ENCODE measurements around the gene GOLGA1.

The GOLGA1 gene

GRCh38 chr9:124873664-124874063 lies 67.2 kb downstream of the GOLGA1 start:
- no peak overlapping the region for H3K9ac ChIP-seq (ENCODE audit: low read depth in 1 of 2, low read length in 2 of 2)
- peaks cover 14 to 20% of the 10 kb centered on the region in 2 donors for H3K4me1 ChIP-seq (ENCODE audit: control insufficient read depth in 2 of 2, insufficient read depth in 2 of 2, low read length in 2 of 2)
- H3K4me3 ChIP-seq (ENCODE audit: low read length in 2 of 2), result no peak overlapping the region
- no peak overlapping the region for H3K27ac ChIP-seq (ENCODE audit: low read depth in 2 of 2, low read length in 2 of 2)
- no peaks in the 10 kb centered on the region for H3K9me3 ChIP-seq (ENCODE audit: control insufficient read depth in 2 of 2, low read length in 2 of 2)
- H3K27me3 ChIP-seq (ENCODE audit: control insufficient read depth in 2 of 2, insufficient read depth in 2 of 2, low read length in 2 of 2), result no peaks in the 10 kb centered on the region
- H3K36me3 ChIP-seq (ENCODE audit: control insufficient read depth in 2 of 2, insufficient read depth in 2 of 2, low read length in 2 of 2), result peaks cover 43 to 52% of the 10 kb centered on the region in 2 donors

- H3K27ac ChIP-seq (ENCODE audit: low read depth in 2 of 2, low read length in 2 of 2), result peak overlapping the region in 1 of 2 donors; percentile 95
- no peaks in the 10 kb centered on the region for H3K27me3 ChIP-seq (ENCODE audit: control insufficient read depth in 2 of 2, insufficient read depth in 2 of 2, low read length in 2 of 2)
- H3K36me3 ChIP-seq (ENCODE audit: control insufficient read depth in 2 of 2, insufficient read depth in 2 of 2, low read length in 2 of 2), result peaks cover 25 to 28% of the 10 kb centered on the region in 2 donors
- H3K9ac ChIP-seq (ENCODE audit: low read depth in 1 of 2, low read length in 2 of 2), result peak overlapping the region in 1 of 2 donors; percentile 84
- H3K9me3 ChIP-seq (ENCODE audit: control insufficient read depth in 2 of 2, low read length in 2 of 2), result no peaks in the 10 kb centered on the region
- peaks cover 22 to 27% of the 10 kb centered on the region in 2 donors for H3K4me1 ChIP-seq (ENCODE audit: control insufficient read depth in 2 of 2, insufficient read depth in 2 of 2, low read length in 2 of 2)
- H3K4me3 ChIP-seq (ENCODE audit: low read length in 2 of 2), result peak overlapping the region; percentile 19 to 94
Measured at GRCh38 chr9:124871156-124871561, 69.7 kb downstream of the GOLGA1 start.

- H3K36me3 ChIP-seq (ENCODE audit: control insufficient read depth in 2 of 2, insufficient read depth in 2 of 2, low read length in 2 of 2), result peaks cover 22 to 26% of the 10 kb centered on the region in 2 donors
- peak overlapping the region; percentile 84 to 96 for H3K9ac ChIP-seq (ENCODE audit: low read depth in 1 of 2, low read length in 2 of 2)
- peak overlapping the region; percentile 88 to 94 for H3K4me3 ChIP-seq (ENCODE audit: low read length in 2 of 2)
- peaks cover 22 to 27% of the 10 kb centered on the region in 2 donors for H3K4me1 ChIP-seq (ENCODE audit: control insufficient read depth in 2 of 2, insufficient read depth in 2 of 2, low read length in 2 of 2)
- H3K9me3 ChIP-seq (ENCODE audit: control insufficient read depth in 2 of 2, low read length in 2 of 2), result no peaks in the 10 kb centered on the region
- no peaks in the 10 kb centered on the region for H3K27me3 ChIP-seq (ENCODE audit: control insufficient read depth in 2 of 2, insufficient read depth in 2 of 2, low read length in 2 of 2)
- H3K27ac ChIP-seq (ENCODE audit: low read depth in 2 of 2, low read length in 2 of 2), result peak overlapping the region; percentile 34 to 95
Measured at GRCh38 chr9:124870723-124871122, 70.2 kb downstream of the GOLGA1 start.

GRCh38 chr9:124869986-124870560 lies 70.8 kb downstream of the GOLGA1 start:
- no peaks in the 10 kb centered on the region for H3K9me3 ChIP-seq (ENCODE audit: control insufficient read depth in 2 of 2, low read length in 2 of 2)
- H3K36me3 ChIP-seq (ENCODE audit: control insufficient read depth in 2 of 2, insufficient read depth in 2 of 2, low read length in 2 of 2), result peaks cover 16 to 19% of the 10 kb centered on the region in 2 donors
- peak overlapping the region; percentile 88 to 94 for H3K4me3 ChIP-seq (ENCODE audit: low read length in 2 of 2)
- no peaks in the 10 kb centered on the region for H3K27me3 ChIP-seq (ENCODE audit: control insufficient read depth in 2 of 2, insufficient read depth in 2 of 2, low read length in 2 of 2)
- peaks cover 22 to 27% of the 10 kb centered on the region in 2 donors for H3K4me1 ChIP-seq (ENCODE audit: control insufficient read depth in 2 of 2, insufficient read depth in 2 of 2, low read length in 2 of 2)
- H3K27ac ChIP-seq (ENCODE audit: low read depth in 2 of 2, low read length in 2 of 2), result peak overlapping the region; percentile 94 to 95
- peak overlapping the region; percentile 84 to 96 for H3K9ac ChIP-seq (ENCODE audit: low read depth in 1 of 2, low read length in 2 of 2)

- H3K27me3 ChIP-seq (ENCODE audit: control insufficient read depth in 2 of 2, insufficient read depth in 2 of 2, low read length in 2 of 2), result no peaks in the 10 kb centered on the region
- peaks cover 22 to 27% of the 10 kb centered on the region in 2 donors for H3K4me1 ChIP-seq (ENCODE audit: control insufficient read depth in 2 of 2, insufficient read depth in 2 of 2, low read length in 2 of 2)
- H3K27ac ChIP-seq (ENCODE audit: low read depth in 2 of 2, low read length in 2 of 2), result peak overlapping the region; percentile 94 to 95
- no peaks in the 10 kb centered on the region for H3K9me3 ChIP-seq (ENCODE audit: control insufficient read depth in 2 of 2, low read length in 2 of 2)
- peak overlapping the region; percentile 84 to 96 for H3K9ac ChIP-seq (ENCODE audit: low read depth in 1 of 2, low read length in 2 of 2)
- peak overlapping the region; percentile 88 to 94 for H3K4me3 ChIP-seq (ENCODE audit: low read length in 2 of 2)
- peaks cover 10 to 14% of the 10 kb centered on the region in 2 donors for H3K36me3 ChIP-seq (ENCODE audit: control insufficient read depth in 2 of 2, insufficient read depth in 2 of 2, low read length in 2 of 2)
Measured at GRCh38 chr9:124869466-124869985, 71.4 kb downstream of the GOLGA1 start.

GRCh38 chr9:124868511-124869465 lies 72.1 kb downstream of the GOLGA1 start:
- H3K4me3 ChIP-seq (ENCODE audit: low read length in 2 of 2), result peak overlapping the region; percentile 94
- H3K27ac ChIP-seq (ENCODE audit: low read depth in 2 of 2, low read length in 2 of 2), result peak overlapping the region; percentile 94 to 95
- H3K36me3 ChIP-seq (ENCODE audit: control insufficient read depth in 2 of 2, insufficient read depth in 2 of 2, low read length in 2 of 2), result peaks cover 6 to 9% of the 10 kb centered on the region in 2 donors
- peak overlapping the region; percentile 94 to 96 for H3K9ac ChIP-seq (ENCODE audit: low read depth in 1 of 2, low read length in 2 of 2)
- H3K9me3 ChIP-seq (ENCODE audit: control insufficient read depth in 2 of 2, low read length in 2 of 2), result no peaks in the 10 kb centered on the region
- no peaks in the 10 kb centered on the region for H3K27me3 ChIP-seq (ENCODE audit: control insufficient read depth in 2 of 2, insufficient read depth in 2 of 2, low read length in 2 of 2)
- H3K4me1 ChIP-seq (ENCODE audit: control insufficient read depth in 2 of 2, insufficient read depth in 2 of 2, low read length in 2 of 2), result peaks cover 22 to 27% of the 10 kb centered on the region in 2 donors

GRCh38 chr9:124863371-124863871 lies 77.5 kb downstream of the GOLGA1 start:
- H3K27me3 ChIP-seq (ENCODE audit: control insufficient read depth in 2 of 2, insufficient read depth in 2 of 2, low read length in 2 of 2), result no peaks in the 10 kb centered on the region
- H3K4me3 ChIP-seq (ENCODE audit: low read length in 2 of 2), result no peak overlapping the region
- H3K9ac ChIP-seq (ENCODE audit: low read depth in 1 of 2, low read length in 2 of 2), result no peak overlapping the region
- H3K4me1 ChIP-seq (ENCODE audit: control insufficient read depth in 2 of 2, insufficient read depth in 2 of 2, low read length in 2 of 2), result peaks cover 18 to 20% of the 10 kb centered on the region in 2 donors
- peaks cover 21 to 23% of the 10 kb centered on the region in 2 donors for H3K36me3 ChIP-seq (ENCODE audit: control insufficient read depth in 2 of 2, insufficient read depth in 2 of 2, low read length in 2 of 2)
- peak overlapping the region in 1 of 2 donors; percentile 18 for H3K27ac ChIP-seq (ENCODE audit: low read depth in 2 of 2, low read length in 2 of 2)
- no peaks in the 10 kb centered on the region for H3K9me3 ChIP-seq (ENCODE audit: control insufficient read depth in 2 of 2, low read length in 2 of 2)

GRCh38 chr9:124861342-124862229 lies 79.3 kb downstream of the GOLGA1 start, which contains the start of the genes ARPC5L and RPL35:
ARPC5L (plus strand) TSS chr9:124862130; CDS start chr9:124869291, 7,161 bp downstream.
RPL35 (minus strand) TSS chr9:124861957; CDS start chr9:124861912, 45 bp downstream.
- H3K27me3 ChIP-seq (ENCODE audit: control insufficient read depth in 2 of 2, insufficient read depth in 2 of 2, low read length in 2 of 2), result no peaks in the 10 kb centered on the region
- peak within 1 kb of the TSS; percentile 92 to 93 for H3K27ac ChIP-seq (ENCODE audit: low read depth in 2 of 2, low read length in 2 of 2)
- H3K4me1 ChIP-seq (ENCODE audit: control insufficient read depth in 2 of 2, insufficient read depth in 2 of 2, low read length in 2 of 2), result peaks cover 11 to 12% of the 10 kb centered on the region in 2 donors
- no peaks in the 10 kb centered on the region for H3K9me3 ChIP-seq (ENCODE audit: control insufficient read depth in 2 of 2, low read length in 2 of 2)
- H3K4me3 ChIP-seq (ENCODE audit: low read length in 2 of 2), result peak within 1 kb of the TSS; percentile 84 to 98
- peaks cover 35 to 40% of the 10 kb centered on the region in 2 donors for H3K36me3 ChIP-seq (ENCODE audit: control insufficient read depth in 2 of 2, insufficient read depth in 2 of 2, low read length in 2 of 2)
- H3K9ac ChIP-seq (ENCODE audit: low read depth in 1 of 2, low read length in 2 of 2), result peak within 1 kb of the TSS; percentile 85 to 93
